Activated T-cell treated with anti-CD3 and anti-CD28 coated beads for 24 hours (primary cell): ENCODE measurements around the gene SRSF8.
"Not testable (repeated sequence)": the region's sequence is repeated elsewhere in the genome, so short reads cannot be mapped to it uniquely, and the experiment has no call there.

Source experiments
- DNase-seq: peaks from one replicate; pipeline ENCODE4 v3.0.0-alpha.2; 2020; ENCODE audit warnings: low read depth

SRSF8 gene

DNA sequence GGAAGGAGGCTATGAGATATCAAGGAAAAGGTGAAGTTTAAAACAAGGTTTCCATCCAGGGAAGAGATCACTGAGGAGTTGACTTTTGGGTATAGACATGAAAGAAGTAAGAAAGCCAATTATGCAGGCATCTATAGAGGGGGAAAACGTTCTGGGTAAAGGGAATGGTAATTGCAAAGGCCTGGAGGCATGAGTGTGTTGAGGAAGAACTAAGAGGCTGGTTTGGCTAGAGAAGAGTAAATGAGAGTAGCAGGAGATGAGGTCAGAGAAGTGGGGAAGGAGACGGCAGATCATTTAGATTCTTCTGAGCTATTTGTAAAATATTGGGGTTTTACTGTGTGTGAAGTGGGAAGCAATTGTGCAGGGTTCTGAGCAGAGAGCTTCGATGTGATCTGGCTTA lies 30.5 kb downstream of the SRSF8 start:
- DNase-seq = no peak

DNA sequence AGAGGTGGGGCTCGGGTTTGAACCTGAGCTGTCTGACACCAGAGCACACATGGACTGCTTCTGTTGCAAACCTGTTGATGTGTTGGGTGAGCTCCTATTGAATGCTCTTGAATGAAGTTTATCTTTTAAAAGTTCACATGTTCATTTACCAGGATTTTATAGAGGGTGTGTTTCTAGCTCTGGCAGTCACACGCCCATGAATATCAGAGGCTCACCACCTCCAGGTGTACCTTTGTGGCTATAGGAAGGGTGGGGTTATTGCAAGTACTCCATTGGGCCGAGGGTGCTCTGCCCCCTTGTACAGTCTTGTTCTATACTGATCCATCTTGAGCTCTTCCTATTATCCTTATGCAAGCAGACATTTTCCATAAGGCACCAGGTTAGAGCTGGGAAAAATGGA lies 32.1 kb downstream of the SRSF8 start:
- no peak for DNase-seq

DNA sequence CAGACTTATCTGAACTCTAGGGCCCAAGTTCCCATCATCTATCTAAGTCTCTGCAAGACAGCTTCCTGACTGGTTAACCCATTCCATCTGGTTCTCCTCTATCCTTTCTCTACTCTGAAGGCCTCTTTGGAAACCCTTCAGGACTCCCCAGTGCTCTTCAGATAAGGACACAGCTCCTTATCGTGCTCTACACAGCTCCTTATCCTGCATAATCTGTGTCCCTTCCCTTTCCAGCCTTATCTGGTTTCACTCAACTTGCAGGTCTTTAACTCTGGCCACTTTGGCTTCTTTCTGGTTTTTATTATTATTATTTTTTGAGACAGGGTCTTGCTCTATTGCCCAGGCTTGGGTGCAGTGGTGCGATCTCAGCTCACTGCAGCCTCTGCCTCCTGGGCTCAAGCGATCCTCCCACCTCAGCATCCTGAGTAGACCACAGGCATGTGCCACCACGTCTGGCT lies 33.5 kb downstream of the SRSF8 start:
- DNase-seq = no peak

DNA sequence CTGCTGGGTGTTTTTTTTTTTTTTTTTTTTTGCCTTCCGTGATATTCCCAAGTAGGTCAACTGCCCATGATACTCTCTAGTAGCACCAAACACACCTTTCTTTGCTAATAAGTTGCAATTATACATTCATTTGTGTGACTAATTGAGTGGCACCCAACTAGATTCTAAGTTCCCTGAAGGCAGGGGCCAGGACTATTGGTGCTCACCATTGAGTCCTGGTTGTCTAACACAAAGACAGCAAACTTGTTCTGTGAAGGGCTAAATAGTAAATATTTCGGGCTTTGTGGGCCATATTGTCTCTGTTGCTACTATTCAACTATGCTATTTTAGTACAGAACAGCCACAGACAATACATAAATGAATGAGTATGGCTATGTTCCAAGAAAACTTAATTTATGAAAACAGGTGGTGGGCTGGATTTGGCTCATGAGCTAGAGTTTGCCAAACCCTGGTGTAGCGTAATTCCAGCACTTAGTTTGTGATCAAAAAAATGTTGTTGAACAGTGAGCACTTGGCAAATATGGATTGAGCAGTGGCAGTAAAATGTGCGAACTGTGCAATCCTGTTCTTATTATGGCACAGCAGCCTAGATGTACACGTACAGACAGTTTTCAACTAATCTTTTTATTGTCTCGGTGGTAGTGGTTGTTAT lies 34.3 kb downstream of the SRSF8 start:
- no peak for DNase-seq

DNA sequence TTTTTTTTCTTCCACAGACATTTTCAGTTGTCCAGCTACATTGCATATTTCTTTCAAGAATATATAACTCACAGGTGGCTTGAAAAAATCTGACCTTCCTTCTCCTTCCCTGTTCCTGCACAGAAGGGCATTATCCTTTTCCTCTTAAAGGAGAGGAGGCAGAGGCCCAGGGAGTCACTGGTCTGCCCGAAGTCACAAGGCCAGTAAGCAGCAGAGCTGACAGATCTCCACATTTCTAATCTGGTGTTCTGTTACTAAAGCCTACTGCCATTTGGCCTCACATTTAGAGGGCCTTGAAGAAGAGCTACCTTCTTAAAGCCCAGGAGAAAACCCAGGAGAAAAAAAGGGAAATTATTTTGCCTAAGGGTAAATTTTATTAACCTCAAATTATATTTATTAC lies 35.2 kb downstream of the SRSF8 start:
- DNase-seq = no peak

DNA sequence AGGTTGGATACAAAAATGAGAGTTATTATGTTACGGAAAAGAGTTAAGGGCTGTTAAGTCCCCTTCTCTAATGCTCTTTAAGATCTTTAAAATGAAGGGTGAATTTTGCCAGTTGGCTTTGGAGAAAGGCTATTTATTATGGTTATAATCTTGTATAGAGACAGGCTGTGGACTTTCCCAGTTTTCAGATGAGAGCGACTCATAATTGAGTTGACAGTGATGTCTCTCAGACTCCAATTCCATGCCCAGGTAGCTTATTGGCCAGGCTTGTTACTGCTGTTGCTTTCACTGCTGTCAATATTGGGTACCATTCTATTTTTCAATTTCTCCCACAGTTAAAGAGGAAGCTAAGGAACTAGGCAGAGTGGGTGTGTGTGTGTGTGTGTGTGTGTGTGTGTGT lies 36.0 kb downstream of the SRSF8 start:
- no peak for DNase-seq

DNA sequence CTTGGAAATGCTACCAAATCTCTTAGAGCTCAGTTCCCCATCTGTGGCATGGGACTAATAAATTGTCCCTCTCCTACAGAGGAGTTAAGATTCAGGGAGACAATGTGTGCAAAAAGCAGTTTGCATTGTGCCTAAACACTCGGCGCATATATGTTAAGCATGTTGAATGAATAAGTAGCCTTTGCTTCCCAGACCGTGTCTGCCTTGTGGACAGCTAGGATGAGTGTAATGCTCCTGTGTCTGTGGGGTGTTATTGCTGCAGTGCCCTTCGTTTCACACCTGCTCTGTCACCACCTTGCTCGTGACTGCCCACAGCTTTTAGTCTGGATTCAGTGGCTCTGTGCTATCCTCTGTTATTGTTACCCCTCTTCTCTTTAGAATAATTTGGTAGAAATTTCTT lies 37.0 kb downstream of the SRSF8 start:
- DNase-seq = no peak

DNA sequence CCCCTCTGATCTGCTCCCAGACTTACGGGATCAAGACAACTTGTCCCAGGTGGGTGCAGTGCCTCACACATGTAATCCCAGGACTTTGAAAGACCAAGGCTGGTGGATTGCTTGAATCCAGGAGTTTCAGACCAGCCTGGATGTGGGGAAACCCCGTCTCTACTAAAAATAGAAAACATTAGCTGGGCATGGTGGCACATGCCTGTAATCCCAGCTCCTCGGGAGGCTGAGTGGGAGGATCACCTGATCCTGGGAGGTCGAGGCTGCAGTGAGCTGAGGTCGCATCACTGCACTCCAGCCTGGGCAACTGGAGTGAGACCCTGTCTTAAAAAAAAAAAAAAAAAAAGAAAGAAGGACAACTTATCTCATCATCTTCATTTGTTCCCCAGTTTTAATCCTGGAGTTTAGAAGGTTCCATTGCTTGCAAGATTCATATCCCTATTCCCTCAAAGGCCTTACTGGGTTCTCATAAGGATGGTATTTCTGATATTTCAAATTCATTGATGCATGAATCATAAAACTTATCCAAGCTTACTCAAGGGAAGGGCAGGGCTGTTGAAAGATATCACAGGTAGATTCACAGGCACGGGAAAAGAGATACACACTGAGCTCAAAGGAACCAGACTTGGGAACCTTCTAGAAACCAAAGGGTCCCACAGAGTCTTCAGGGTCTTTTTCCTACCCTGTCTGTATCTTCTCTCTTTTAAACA lies 37.6 kb downstream of the SRSF8 start:
- no peak for DNase-seq

DNA sequence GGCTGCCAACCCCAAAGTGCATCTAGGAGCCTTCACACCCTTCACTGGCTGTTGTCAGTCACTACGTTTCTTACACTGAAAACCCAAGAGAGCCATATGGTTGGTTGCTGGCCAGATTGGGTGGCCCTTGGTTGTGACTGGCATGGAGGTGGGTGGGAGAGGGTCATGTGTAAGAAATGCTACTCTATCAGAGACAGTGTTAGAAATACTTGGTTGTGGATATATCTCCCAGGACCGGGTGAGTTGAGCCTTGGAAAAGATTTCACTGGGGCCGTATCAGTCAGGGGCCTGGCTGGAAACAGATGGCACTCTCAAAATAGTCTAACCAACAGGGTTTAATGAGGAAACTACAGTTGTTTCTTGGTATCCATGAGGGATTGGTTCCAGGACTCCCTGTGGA lies 38.1 kb downstream of the SRSF8 start:
- no peak for DNase-seq

DNA sequence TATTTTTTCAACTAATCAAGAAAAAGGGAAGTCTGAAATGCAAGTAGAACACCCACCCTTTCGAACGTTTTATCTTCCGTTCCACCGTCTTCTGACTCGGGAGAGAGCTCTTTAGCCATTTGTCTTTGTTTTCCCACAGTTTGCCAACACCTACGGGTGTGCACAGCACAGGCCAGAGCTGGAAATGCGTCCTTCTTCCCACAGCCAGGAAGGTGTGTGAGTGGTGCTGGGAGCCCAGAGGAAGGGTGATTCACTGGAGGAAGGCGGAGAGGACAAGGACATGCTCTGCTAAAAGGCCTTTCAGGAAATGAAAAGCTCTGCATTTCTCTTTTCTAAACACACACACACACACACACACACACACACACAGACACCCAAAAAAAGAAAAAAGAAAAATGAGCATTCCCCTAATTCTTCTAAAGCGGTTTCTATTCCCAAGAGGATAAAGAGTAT lies 41.5 kb downstream of the SRSF8 start:
- DNase-seq = no peak

DNA sequence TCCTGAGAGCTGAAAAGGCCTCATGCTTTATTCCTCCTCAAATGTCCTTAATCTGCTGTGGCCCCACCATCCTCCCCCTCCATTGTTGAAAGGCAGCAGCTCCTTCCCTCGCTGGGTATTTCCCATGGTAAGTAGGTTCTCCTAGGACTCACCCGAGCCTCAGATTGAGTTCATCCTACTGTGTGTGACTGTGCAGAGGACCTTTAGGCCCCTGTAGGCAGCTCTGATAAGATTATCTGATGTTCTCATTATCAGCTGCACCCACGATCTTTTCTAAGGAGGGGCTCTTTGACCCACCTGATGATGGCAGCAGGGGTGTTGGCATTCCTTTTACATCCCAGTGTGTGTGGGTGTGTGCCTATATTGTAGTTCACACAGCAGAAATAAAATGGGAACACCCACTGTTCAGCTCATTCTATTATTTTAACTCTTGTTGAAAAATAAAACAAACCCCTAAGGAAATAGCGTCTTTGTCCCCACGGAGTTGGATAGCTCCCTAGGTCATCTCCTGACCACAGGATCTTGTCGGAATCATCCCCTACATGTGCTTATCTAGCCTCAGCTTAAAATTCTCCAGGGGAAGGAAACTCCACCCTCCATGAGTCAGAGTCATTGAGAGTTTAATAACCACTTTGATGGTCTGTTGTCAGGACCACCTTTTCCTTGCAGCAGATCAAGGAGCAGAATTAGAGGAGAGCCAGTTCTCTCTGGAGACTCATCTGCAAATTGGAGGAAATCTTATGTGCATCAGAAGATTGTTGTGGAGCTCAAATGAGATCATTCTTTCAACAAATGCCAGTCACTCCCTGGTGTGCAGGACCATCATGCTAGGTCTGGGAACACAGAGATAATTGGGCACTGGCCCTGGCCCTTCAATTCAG lies 42.2 kb downstream of the SRSF8 start:
- DNase-seq = no peak

DNA sequence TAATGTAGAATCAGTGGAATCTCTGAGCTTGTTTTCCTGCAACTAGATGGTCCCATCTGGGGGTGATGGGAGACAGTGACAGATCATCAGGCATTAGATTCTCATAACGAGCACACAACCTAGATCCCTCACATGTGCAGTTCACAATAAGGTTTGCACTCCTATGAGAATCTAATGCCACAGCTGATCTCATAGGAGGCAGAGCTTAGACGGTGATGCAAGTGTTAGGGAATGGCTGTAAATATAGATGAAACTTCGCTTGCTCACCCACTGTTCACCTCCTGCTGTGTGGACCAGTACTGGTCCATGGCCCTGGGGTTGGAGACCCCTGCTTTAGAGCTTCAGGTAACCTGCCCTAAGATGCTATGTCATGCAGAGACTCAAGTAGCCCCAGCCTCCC lies 44.8 kb downstream of the SRSF8 start:
- not testable (repeated sequence) for DNase-seq

DNA sequence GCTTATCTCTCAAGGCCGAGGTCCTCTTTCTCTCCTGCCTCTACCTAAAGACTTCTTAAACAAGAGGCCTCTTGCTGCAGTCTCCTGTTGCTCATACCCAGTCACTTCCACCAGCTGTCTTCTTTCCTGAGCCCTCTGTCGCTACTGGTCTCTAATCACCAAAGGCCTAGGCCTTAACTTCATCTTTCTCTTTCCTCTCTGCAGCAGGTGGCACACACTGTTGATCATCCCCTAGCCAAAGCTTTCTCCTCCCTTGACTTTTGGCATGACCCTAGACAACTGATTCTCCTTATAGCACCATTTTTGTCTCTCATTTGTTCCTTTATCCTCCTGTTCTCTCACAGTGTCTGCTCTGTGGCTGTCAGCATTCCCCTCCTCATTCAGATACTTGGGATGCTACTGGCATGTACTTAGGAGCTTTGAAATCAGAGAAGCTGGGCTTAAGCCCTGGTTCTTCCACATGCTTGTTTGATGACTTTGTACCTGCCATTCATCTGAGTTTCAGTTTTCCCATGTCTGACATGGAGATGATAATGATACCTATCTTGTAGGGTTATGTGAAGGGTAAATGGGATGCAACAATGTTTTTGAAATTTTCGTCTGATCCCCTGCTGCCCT lies 45.3 kb downstream of the SRSF8 start:
- DNase-seq = no peak

DNA sequence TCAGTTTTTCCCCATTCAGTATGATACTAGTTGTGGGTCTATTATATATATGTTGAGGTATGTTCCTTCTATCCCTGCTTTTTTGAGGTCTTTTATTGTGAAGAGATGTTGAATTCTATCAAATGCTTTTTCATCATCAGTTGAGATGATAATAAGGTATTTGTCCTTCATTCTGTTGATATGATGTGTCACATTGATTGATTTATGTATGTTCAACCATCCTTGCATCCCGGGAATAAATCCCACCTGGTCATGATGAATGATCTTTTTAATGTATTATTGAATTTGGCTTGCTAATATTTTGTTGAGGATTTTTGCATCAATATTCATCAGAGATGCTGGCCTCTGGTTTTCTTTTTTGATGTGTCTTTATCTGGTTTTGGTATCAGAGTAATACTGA lies 48.9 kb downstream of the SRSF8 start:
- no peak for DNase-seq

DNA sequence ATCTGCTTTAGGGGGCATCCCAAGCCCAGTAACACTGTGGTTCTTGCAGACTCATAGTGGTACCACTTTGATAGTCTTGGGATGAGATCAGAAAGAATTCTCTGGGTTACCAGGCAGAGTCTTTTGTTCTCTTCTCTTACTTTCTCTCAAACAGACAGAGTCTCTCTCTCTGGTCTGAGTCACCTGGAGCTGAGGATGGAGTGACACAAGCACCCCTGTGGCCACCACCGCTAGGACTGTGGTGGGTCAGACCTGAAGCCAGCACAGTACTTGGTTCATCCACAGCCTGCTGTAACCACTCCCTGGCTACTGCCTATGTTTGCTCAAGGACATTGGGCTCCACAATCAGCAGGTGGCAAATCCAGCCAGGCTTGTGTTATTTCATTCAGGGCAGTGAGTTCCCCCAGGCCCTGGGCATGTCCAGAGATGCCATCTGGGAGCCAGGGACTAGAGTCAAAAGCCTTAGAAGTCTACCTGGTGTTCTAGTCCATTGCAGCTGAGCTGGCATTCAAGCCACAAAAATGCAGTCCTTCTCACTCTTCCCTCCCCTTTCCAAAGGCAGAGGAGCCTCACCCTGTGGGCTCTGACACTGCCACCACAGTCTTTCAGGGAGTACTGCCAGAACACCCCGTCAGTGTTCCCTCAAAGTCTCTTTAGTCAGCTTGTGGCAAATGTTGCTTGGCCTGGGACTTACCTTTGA lies 52.8 kb downstream of the SRSF8 start:
- DNase-seq = no peak
